NCI-H526 treated with DMSO at 0.1 percent for 48 hours (cell line): ENCODE measurements around the gene PPP2R2C.

Experiments used
- DNase-seq: peaks from one replicate; lab custom pipeline; 2025; lab: John Stamatoyannopoulos, UW

Gene PPP2R2C

DNA sequence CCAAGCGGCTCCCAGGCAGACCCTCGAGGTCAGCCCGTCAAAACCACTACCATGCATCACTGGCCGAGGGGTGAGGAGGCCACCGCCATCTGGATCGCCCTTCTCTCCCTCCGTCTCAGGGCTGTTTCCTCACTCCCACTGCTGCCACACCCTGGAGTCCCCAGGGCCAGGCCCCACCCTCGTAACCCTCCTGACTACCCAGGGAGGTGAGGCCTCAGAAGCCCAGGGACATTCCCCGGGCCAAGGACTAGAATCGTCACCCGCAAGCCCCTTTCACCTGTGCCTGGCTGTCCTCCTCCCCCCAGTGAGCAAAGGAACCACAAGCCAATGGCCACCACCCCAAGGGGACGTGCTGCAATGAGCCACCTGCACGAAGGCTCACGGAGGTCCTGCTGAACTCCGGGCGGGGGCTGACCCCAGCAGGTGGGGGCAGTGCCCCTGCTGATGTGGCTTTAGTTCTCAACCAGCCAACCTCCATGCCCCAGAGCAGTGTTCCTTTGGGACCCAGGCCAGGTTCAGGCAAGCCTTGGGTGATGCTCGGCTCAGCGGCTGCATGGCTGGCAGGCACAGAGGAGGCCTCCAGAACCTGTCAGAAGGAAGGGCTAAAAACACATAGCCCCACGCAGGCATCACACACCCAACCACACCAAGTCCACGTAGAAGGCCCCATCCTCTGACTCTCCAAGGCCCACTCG, 23.8 kb downstream of the PPP2R2C start:
- DNase-seq, result no peak

- DNase-seq, result no peak
These were observed 24.7 kb downstream of the PPP2R2C start for GRCh38 chr4:6447672-6448171.

DNA sequence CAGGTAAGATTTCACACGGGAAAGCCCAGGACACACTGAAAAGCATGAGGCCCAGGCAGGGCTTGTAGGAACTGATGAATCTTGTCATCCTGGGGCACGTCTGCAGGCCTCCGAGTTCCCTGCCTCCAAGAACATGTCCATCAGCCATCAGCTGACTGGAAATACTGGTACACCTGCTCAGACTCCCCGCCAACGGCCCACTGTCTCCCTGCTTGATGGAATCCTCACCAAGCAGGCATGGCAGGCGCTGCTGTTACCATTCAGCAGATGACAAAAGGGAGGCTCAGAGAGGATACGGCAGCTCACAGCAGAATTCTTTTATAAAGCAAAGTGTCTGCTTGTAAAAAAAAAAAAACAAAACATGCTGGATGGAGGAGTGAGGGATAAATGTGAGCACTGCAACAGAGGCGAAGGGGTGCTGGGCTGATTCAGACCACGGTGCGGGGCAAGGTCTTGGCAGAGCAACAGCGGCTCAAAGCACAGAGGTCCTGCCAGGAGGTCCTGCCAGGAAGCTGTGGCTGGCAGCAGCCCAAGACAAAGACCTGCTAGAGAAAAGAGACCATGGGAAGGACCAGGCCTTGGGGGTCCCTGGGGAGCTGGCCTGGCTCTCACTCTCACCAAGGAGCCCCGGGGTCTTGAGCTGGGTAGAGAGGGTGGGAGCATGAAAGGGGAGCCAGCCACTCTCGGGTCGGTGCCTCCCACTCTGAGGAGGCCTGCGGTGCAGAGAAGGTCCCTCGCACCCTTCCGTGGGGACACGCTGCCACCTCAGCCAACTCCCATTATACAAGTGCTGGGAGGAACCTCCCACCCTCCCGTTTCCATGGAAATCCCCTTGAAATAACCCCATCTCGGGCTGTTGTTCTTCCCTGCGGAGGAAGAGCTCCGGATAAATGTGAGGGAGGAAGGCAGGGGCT, 25.6 kb downstream of the PPP2R2C start:
- no peak for DNase-seq

DNA sequence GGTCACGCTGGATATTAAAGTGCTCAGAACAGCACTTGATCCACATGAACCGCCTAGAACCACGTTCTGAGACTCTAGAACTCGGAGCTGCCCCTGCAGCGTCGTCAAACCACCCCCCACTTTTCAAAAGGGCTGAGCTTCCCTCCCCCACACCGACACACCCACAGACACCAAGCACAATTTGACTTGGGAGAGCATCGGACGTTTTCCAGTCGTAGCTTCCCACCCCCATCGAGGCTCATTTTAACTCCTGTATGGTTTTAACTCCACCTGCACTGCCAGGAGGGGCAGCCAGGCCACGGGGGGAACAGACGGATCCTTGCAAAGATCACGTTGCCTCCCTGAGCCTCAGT, 26.3 kb downstream of the PPP2R2C start:
- DNase-seq, result no peak

- no peak for DNase-seq
These were observed 26.8 kb downstream of the PPP2R2C start for GRCh38 chr4:6445403-6446129.

DNA sequence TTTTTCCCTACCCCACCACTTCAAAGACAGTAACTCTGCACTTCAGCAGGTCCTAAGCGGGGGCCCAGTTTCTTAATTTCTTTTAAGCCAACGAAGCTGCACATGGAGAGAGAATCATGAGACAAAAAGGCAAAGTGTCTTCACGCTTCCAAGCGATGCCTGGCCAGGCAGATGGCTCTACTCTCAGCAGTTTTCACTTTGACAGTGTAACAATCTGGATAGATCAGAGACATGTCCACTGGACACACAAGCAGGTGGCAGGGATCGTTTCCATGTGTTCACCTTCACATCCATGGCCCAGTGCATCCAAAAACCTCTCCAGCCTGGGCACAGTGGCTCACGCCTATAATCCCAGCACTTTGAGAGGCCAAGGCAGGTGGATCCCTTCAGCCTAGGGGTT, 27.8 kb downstream of the PPP2R2C start:
- no peak for DNase-seq

- DNase-seq, result no peak
These were observed 29.1 kb downstream of the PPP2R2C start for GRCh38 chr4:6443035-6444023.

DNA sequence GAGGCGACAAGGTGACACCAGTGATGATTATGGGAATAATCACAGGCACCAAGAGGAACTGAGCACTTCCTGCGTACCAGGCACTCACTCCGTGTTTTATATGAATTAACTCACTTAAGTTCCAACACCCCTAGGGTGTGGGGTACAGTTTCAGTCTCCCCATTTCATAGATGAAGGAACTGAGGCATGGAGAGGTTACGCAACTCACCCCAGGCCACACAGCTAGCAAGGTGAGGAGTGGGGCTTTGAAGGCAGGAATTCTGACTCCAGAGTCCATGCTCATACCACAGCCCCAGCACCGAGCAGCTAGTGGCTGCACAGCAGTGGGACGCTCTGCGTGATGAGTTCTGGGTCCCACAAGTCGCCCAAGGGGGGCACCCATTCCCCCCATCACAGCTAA, 29.9 kb downstream of the PPP2R2C start:
- no peak for DNase-seq

GRCh38 chr4:6441758-6442157, 30.7 kb downstream of the PPP2R2C start:
- no peak for DNase-seq

GRCh38 chr4:6441202-6441582, 31.2 kb downstream of the PPP2R2C start:
- no peak for DNase-seq

DNA sequence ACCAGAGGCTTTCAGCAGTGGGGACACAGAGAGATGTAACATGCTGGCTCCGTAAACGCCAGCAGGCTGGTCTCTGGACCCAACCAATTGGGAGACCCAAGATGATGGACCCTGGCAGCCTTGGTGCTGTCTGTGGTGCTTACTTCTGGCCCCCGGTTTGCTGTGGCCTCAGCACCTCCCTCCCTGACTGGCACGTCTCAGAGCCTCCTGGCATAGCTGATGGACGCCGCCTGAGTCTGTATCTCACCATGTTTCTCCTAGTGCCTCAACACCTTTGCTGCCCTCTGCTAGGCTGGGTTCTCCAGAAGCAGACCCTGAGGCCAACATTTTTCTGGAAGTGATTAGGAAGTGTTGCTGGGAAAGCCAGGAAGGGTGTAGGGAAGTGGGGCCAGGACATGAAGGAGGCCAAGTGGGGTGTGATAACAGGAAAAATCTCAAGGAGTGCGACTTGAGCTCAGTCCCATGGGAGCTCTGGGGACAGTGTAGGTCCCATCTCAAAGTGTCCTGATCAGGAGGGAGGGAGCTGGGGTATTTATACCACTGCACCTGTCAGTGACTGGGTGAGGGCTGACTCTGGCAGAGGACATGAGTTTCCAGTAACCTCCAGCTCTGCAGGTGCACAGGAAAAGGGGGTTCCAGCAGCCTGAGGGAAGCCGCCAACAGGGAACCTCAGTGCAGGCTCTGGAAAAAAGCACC, 31.8 kb downstream of the PPP2R2C start:
- no peak for DNase-seq

- DNase-seq, result no peak
These were observed 33.2 kb downstream of the PPP2R2C start for GRCh38 chr4:6439120-6439762.

GRCh38 chr4:6437826-6438238, 34.6 kb downstream of the PPP2R2C start:
- no peak for DNase-seq

DNA sequence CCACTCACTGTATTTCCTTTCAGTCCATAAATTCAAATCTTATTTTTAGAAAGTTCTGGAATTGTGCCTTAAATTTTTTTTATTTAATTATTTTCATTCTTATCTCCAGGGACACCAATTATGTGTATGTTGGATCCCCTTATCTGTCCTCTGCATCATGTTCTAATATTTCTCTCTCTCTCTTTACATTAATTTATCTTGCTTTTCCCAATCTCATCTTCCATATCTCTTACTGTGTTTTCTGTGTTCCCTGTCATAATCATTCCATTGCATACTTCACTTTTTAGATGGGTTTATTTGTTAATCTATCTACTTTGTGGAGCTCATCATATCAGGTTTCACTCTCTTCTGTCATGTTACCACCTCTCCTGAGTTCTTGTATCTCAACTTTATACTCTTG, 37.4 kb downstream of the PPP2R2C start:
- DNase-seq, result no peak

DNA sequence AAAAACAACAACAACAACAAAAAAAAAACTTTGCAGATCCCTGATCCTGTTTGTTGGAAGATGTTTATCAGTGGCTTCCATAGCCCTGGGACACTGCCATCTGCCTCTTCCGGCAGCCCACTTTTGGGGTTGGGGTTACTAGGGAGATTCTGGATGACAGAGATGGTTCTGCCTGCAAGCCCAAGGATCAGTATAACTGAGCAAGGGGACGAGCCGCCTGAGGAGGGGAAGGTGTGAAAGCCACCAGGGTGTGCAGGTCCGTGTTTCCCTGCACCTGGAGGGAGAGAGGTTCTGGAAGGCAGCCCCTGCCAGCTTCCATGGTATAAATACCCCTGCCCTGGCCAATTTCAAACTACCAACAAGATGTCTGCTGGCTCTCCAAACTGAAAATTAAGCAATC, 41.5 kb downstream of the PPP2R2C start:
- no peak for DNase-seq

- no peak for DNase-seq
These were observed 44.8 kb downstream of the PPP2R2C start for GRCh38 chr4:6427439-6428090.

GRCh38 chr4:6426571-6427438, 45.6 kb downstream of the PPP2R2C start:
- DNase-seq, result no peak

- DNase-seq, result no peak
These were observed 46.5 kb downstream of the PPP2R2C start for GRCh38 chr4:6425911-6426310.

GRCh38 chr4:6425336-6425735, 47.1 kb downstream of the PPP2R2C start:
- DNase-seq, result no peak
